GM12892 (cell line): ENCODE results near the gene SPATA3.

Experiments used
- DNase-seq: peaks from one replicate; pipeline ENCODE4 v3.0.0; 2011; ENCODE audit not compliant: insufficient read length
- FAIRE-seq: peaks from 2 replicates; lab custom pipeline; 2011; peaks lifted over from hg19 to GRCh38; lab: Jason Lieb, UNC
- POLR2A ChIP-seq: IDR thresholded peaks from 2 replicates; pipeline ENCODE4 v1.6.1; 2011; ENCODE audit warnings: low read depth, low read length, control low read depth
- POLR2AphosphoS5 ChIP-seq: IDR thresholded peaks from 2 replicates; pipeline ENCODE4 v1.6.1; 2011; ENCODE audit warnings: low read depth, low read length, control low read depth
- TAF1 ChIP-seq: IDR thresholded peaks from 2 replicates; pipeline ENCODE4 v1.6.1; 2011; ENCODE audit warnings: low read depth, mild to moderate bottlenecking, control low read depth, low read length, borderline replicate concordance

SPATA3 gene

GRCh38 chr2:230974096-230974913 lies 21.6 kb upstream of the SPATA3 start:
- FAIRE-seq (peak; percentile 99), DNase-seq (peak; percentile 71)
- TF ChIP-seq TAF1, result 0 out of 2 replicates have a peak, but pooled peaks have one; percentile 26
- peak; percentile 24; the same call in 1 of the 2 replicates for TF ChIP-seq POLR2A
- 0 out of 2 replicates have a peak, but pooled peaks have one; percentile 18 for TF ChIP-seq POLR2AphosphoS5

- TF ChIP-seq TAF1 (no peak), POLR2A (no peak), POLR2AphosphoS5 (no peak)
- FAIRE-seq, result no peak
These were observed 20.0 kb upstream of the SPATA3 start for GRCh38 chr2:230975927-230976326.

GRCh38 chr2:230976671-230977171 lies 19.2 kb upstream of the SPATA3 start:
- FAIRE-seq (peak; percentile 64), DNase-seq (no peak)
- TF ChIP-seq POLR2A (peak; percentile 73), POLR2AphosphoS5 (peak; percentile 77), TAF1 (no peak; the same call in 1 of the 2 replicates)

More at GRCh38 chr2:230975927-230976326, 20.0 kb upstream of the SPATA3 start:
- DNase-seq, result no peak

- no peak for DNase-seq
- TF ChIP-seq TAF1 (no peak), POLR2AphosphoS5 (no peak), POLR2A (no peak)
- peak; percentile 48 for FAIRE-seq
These were observed 15.5 kb upstream of the SPATA3 start for GRCh38 chr2:230980468-230980867.

GRCh38 chr2:230981704-230982103 lies 14.2 kb upstream of the SPATA3 start:
- FAIRE-seq (peak; percentile 51), DNase-seq (no peak)
- TF ChIP-seq POLR2A (peak; percentile 57; the same call in 1 of the 2 replicates), POLR2AphosphoS5 (0 out of 2 replicates have a peak, but pooled peaks have one; percentile 44), TAF1 (no peak)

- TF ChIP-seq TAF1 (no peak), POLR2A (peak; percentile 28; the same call in 1 of the 2 replicates), POLR2AphosphoS5 (0 out of 2 replicates have a peak, but pooled peaks have one; percentile 17)
- DNase-seq, result no peak
- no peak for FAIRE-seq
These were observed 13.8 kb upstream of the SPATA3 start for GRCh38 chr2:230982126-230982525.

- peak; percentile 50 for FAIRE-seq
- no peak for DNase-seq
- TF ChIP-seq POLR2AphosphoS5, result no peak
- no peak for TF ChIP-seq POLR2A
- no peak for TF ChIP-seq TAF1
These were observed 13.4 kb upstream of the SPATA3 start for GRCh38 chr2:230982528-230982927.

GRCh38 chr2:230983566-230983965 lies 12.4 kb upstream of the SPATA3 start:
- DNase-seq (no peak), FAIRE-seq (peak; percentile 72)
- no peak for TF ChIP-seq TAF1
- TF ChIP-seq POLR2AphosphoS5, result no peak
- TF ChIP-seq POLR2A, result no peak

GRCh38 chr2:230984393-230985220 lies 11.3 kb upstream of the SPATA3 start:
- DNase-seq (peak; percentile 50), FAIRE-seq (peak; percentile 89)
- TF ChIP-seq POLR2A (peak; percentile 62; the same call in 1 of the 2 replicates), POLR2AphosphoS5 (no peak), TAF1 (peak; percentile 64; the same call in 1 of the 2 replicates)

- FAIRE-seq (peak; percentile 94), DNase-seq (no peak)
- peak; percentile 88 for TF ChIP-seq POLR2A
- TF ChIP-seq TAF1, result 0 out of 2 replicates have a peak, but pooled peaks have one; percentile 15
- TF ChIP-seq POLR2AphosphoS5, result peak; percentile 87
These were observed 10.2 kb upstream of the SPATA3 start for GRCh38 chr2:230985519-230986231.
